HepG2 (cell line): ENCODE data around the gene METTL26. TPM values are rescaled to one million over a fixed set of nuclear protein-coding genes. Genes with fewer than 3 reads are reported as not detected.

Experiments used
- ATAC-seq: fragments of 200-7000 bp; cut with Tn5 transposase; 3 replicates; pipeline ENCODE4 v1.9.1; 2020; ENCODE audit warnings: mild to moderate bottlenecking, moderate library complexity
- BruUV-seq: library from RNA; stranded (reverse); fragments of 400-500 nt; replicated peaks from 2 replicates; lab custom pipeline; 2021; lab: Mats Ljungman, UMichigan
- CTCF ChIA-PET: fragments of 300-600 bp; formaldehyde crosslinking; extraction: SDS; loops from one replicate; lab custom pipeline; 2021; ENCODE audit warnings: low total read pairs, inconsistent platforms, low intra/inter-chr PET ratio; lab: Yijun Ruan, JAX
- POLR2A ChIA-PET: fragments of 350-600 bp; sonication (Branson Sonifier 250); formaldehyde crosslinking; loops from one replicate; lab custom pipeline; 2020; ENCODE audit warnings: antibody characterized with exemption, inconsistent platforms; lab: Yijun Ruan, JAX
- DNase-seq: peaks from one replicate; pipeline ENCODE4 v3.0.0-alpha.2; 2015; ENCODE audit warnings: low spot score
- FAIRE-seq: peaks from 3 replicates; lab custom pipeline; 2011; peaks lifted over from hg19 to GRCh38; lab: Jason Lieb, UNC
- H2AFZ ChIP-seq: one replicate; pipeline ENCODE4 v1.6.1; 2011; ENCODE audit warnings: low read length, inconsistent platforms
- H3K27ac ChIP-seq: fragments of 300-600 bp; 3 replicates; pipeline ENCODE4 v1.8.0; 2011; ENCODE audit warnings: mixed run types, mild to moderate bottlenecking, mixed read lengths, low read length, inconsistent platforms; ENCODE audit not compliant: insufficient read depth; ENCODE audit errors: extremely low read length
- H3K27me3 ChIP-seq, 2 experiments: fragments of 200-600 bp in 1 of 2; 2 replicates in 1 of 2; 3 replicates in 1 of 2; pipeline versions ENCODE4 v1.6.0 to v1.8.0; 2011; ENCODE audit warnings: low read length in 2 of 2, mild to moderate bottlenecking in 2 of 2, moderate library complexity in 2 of 2, inconsistent platforms in 1 of 2; ENCODE audit not compliant: insufficient read depth in 2 of 2, control insufficient read depth in 1 of 2
- H3K36me3 ChIP-seq, 2 experiments: fragments of 200-600 bp in 1 of 2; replicated peaks in 1 of 2; 2 replicates in 1 of 2; 3 replicates in 1 of 2; pipeline versions ENCODE4 v1.5.1 to v1.8.0; 2011; ENCODE audit warnings: low read length in 2 of 2, inconsistent platforms in 1 of 2; ENCODE audit not compliant: insufficient read depth in 2 of 2, control insufficient read depth in 1 of 2
- H3K4me1 ChIP-seq: 2 replicates; pipeline ENCODE4 v1.5.1; 2012; ENCODE audit warnings: low read length, inconsistent platforms; ENCODE audit not compliant: insufficient read depth
- H3K4me2 ChIP-seq: 2 replicates; pipeline ENCODE4 v1.6.0; 2011; ENCODE audit warnings: low read depth, low read length, inconsistent platforms
- H3K4me3 ChIP-seq, 3 experiments: fragments of 200-600 bp in 1 of 3; sonication (generic), shearing (Covaris generic) in 1 of 3; replicated peaks in 1 of 3; 2 replicates each; pipeline ENCODE4 v1.5.1; 2011 to 2016; ENCODE audit warnings: low read length in 3 of 3, inconsistent platforms in 2 of 3, low read depth in 2 of 3, mild to moderate bottlenecking in 2 of 3, control low read depth in 1 of 3, mixed read lengths in 1 of 3; ENCODE audit not compliant: insufficient read depth in 1 of 3
- H3K79me2 ChIP-seq: one replicate; pipeline ENCODE4 v1.6.1; 2011; ENCODE audit warnings: low read length, inconsistent platforms; ENCODE audit not compliant: insufficient read depth
- H3K9ac ChIP-seq: 2 replicates; pipeline ENCODE4 v1.6.0; 2011; ENCODE audit warnings: mild to moderate bottlenecking, low read depth, low read length, inconsistent platforms; ENCODE audit not compliant: insufficient read depth
- H3K9me3 ChIP-seq: 2 replicates; pipeline ENCODE4 v1.5.1; 2012; ENCODE audit warnings: mild to moderate bottlenecking, low read length
- H4K20me1 ChIP-seq: 2 replicates; pipeline ENCODE4 v1.6.0; 2011; ENCODE audit warnings: inconsistent platforms, mild to moderate bottlenecking, low read length, moderate library complexity; ENCODE audit not compliant: insufficient read depth
- CHD2 ChIP-seq: IDR thresholded peaks from 2 replicates; pipeline ENCODE4 v1.6.1; 2011; ENCODE audit warnings: low read depth, low read length, improper control_type of control experiment
- HDAC2 ChIP-seq: sonication (generic); formaldehyde crosslinking; IDR thresholded peaks from 2 replicates; pipeline ENCODE4 v1.4.0; 2020; ENCODE audit warnings: missing genetic modification reagents
- NFAT5 ChIP-seq: sonication (generic); formaldehyde crosslinking; IDR thresholded peaks from 2 replicates; pipeline ENCODE4 v1.4.0; 2020; ENCODE audit warnings: missing genetic modification reagents
- NFRKB ChIP-seq: fragments of 450-650 bp; IDR thresholded peaks from 2 replicates; pipeline ENCODE4 v1.6.1; 2017
- SOX6 ChIP-seq, 2 experiments: fragments of 450-650 bp in 1 of 2; sonication (generic) in 1 of 2; formaldehyde crosslinking in 1 of 2; IDR thresholded peaks; 2 replicates each; pipeline versions ENCODE4 v1.4.0 to v1.6.1; 2017 to 2020; ENCODE audit warnings: antibody characterized with exemption in 1 of 2, mild to moderate bottlenecking in 1 of 2, missing genetic modification reagents in 1 of 2
- ZNF256 ChIP-seq: sonication (generic); formaldehyde crosslinking; conservative IDR thresholded peaks from 2 replicates; pipeline ENCODE4 v1.4.0; 2020; ENCODE audit warnings: missing genetic modification reagents
- ZNF75D ChIP-seq: sonication (generic); formaldehyde crosslinking; IDR thresholded peaks from 2 replicates; pipeline ENCODE4 v1.8.1; 2023; ENCODE audit warnings: missing genetic modification reagents, mild to moderate bottlenecking, borderline replicate concordance
- WGBS: methylation state at CpG from one replicate; pipeline ENCODE4 v1.1.6; 2017; ENCODE audit warnings: low lambda C conversion rate; 5-methylcytosine and 5-hydroxymethylcytosine counted together
- in situ Hi-C: cut with HindIII; loops from 2 replicates; pipeline ENCODE4 v1.10.0; 2017; ENCODE audit warnings: low pct_unique_long_range_greater_than_20kb; ENCODE audit not compliant: extremely low pct_ligation_motif_present
- intact Hi-C: fragments of 100-400 bp; cut with micrococcal nuclease; formaldehyde crosslinking; loops from one replicate; pipeline ENCODE4 v1.10.0; 2022; ENCODE audit not compliant: unreplicated experiment
- polyA plus RNA-seq, 8 experiments: library from polyadenylated mRNA; depleted of rRNA in 3 of 8; stranded (reverse) in 7 of 8; unstranded in 1 of 8; fragments of >200 nt; fragmentation: Illumina TruSeq in 4 of 8; extraction: Trizol in 4 of 8; gene quantifications; 2 replicates each; pipeline versions ENCODE4 v1.2.1 to v1.2.3, GENCODE V29; 2011 to 2016; ENCODE audit warnings: low read depth in 4 of 8, missing spikeins in 1 of 8, mixed read lengths in 1 of 8; ENCODE audit not compliant: insufficient read depth in 1 of 8
- total RNA-seq, 5 experiments: library from RNA; depleted of rRNA; stranded (reverse); fragments of >200 nt; fragmentation: Illumina TruSeq; extraction: Trizol; gene quantifications; 2 replicates each; pipeline ENCODE4 v1.2.3, GENCODE V29; 2016; ENCODE audit warnings: low read depth in 1 of 5
- TF ChIP-seq, protein P1 (sequence below): fragments of 450-650 bp; IDR thresholded peaks from 2 replicates; pipeline ENCODE4 v1.6.1; 2017; ENCODE audit warnings: mild to moderate bottlenecking

Gene METTL26
- total and polyA plus RNA-seq, 2 of the 13 experiments (the other 11 are each of a cell fraction or from before 2014, with no cell fraction given) = 65.5 to 70.1 TPM

- H3K4me1 ChIP-seq = peaks cover 7% of the 10 kb centered on the region
- TF ChIP-seq SOX6 (IDR thresholded peaks at IDR 0.05) = no peak
- no peak for TF ChIP-seq SOX6 (CRISPR knock-in tag; IDR thresholded peaks at IDR 0.05)
- no peak for TF ChIP-seq ZNF75D (CRISPR knock-in tag)
- TF ChIP-seq, all 625 proteins: peak for 0
- no peak for FAIRE-seq
- ChIA-PET POLR2A (no interaction called here), CTCF (no interaction called here)
- no peak overlapping the region for H3K9ac ChIP-seq
- no peaks in the 10 kb centered on the region for H3K79me2 ChIP-seq
- no peaks in the 10 kb centered on the region for H3K27me3 ChIP-seq
- H2AFZ ChIP-seq = no peak overlapping the region
- 95% methylated on average over 20 of the region's 21 CpGs for WGBS
- DNase-seq = no peak
- ATAC-seq = no peak
- in situ Hi-C loops = no loop called here
- intact Hi-C loops = no loop called here
- H3K4me3 ChIP-seq = no peak overlapping the region
- no peak overlapping the region for H3K4me2 ChIP-seq
- no peaks in the 10 kb centered on the region for H3K36me3 ChIP-seq
- BruUV-seq = no TSS peak
- H3K27ac ChIP-seq = no peak overlapping the region
- H3K9me3 ChIP-seq = no peaks in the 10 kb centered on the region
- no peaks in the 10 kb centered on the region for H4K20me1 ChIP-seq
Measured at GRCh38 chr16:621526-622105, 14.5 kb downstream of the METTL26 start.

DNA sequence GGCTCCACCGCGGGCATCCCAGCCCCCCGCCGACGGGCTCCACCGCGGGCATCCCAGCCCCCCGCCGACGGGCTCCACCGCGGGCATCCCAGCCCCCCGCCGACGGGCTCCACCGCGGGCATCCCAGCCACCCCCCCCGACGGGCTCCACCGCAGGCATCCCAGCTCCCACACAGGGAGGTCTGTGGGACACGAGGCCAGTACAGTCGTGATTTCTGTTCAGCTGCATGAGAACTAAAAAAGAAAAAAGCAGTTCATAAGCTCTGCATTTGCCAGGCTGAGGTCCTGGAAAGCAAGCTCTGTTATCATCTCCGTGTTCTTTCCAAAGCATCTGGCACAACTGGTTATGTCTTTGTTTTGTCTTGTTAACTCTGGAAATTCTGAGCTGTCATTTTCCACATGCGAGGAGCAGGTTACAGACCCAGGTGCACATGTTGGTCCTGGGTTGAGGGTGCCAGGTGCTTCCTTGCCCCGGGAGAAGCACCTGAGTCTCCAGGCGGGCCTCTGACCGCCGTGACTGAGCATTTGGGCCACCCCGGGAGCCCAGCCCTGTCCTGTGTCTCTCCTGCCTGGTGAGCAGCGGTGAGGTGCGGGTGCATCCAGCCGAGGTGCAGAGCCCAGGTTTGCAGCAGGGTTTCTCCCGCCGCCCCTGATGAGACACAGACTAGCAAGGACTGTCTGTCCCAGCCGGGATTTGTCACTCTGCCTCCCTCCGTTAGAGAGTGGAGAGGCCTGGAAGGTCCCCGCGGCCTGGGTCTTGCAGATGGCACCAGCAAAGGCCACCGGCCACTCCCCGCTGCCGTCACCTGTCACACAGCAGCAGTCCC lies 15.2 kb downstream of the METTL26 start:
- Histone ChIP-seq H3K27ac (no peak overlapping the region), H3K4me3 (no peak overlapping the region), H2AFZ (no peak overlapping the region), H3K27me3 (no peaks in the 10 kb centered on the region), H3K36me3 (no peaks in the 10 kb centered on the region), H3K4me2 (no peak overlapping the region), H3K4me1 (peaks cover 9% of the 10 kb centered on the region), H4K20me1 (no peaks in the 10 kb centered on the region), H3K79me2 (no peaks in the 10 kb centered on the region), H3K9ac (no peak overlapping the region), H3K9me3 (no peaks in the 10 kb centered on the region)
- intact Hi-C loops = no loop called here
- 97% methylated on average over 23 of the region's 41 CpGs for WGBS
- ChIA-PET POLR2A (no interaction called here), CTCF (no interaction called here)
- no TSS peak for BruUV-seq
- no peak for DNase-seq
- no peak for FAIRE-seq
- ATAC-seq = no peak
- in situ Hi-C loops = no loop called here
- TF ChIP-seq, protein P1, sequence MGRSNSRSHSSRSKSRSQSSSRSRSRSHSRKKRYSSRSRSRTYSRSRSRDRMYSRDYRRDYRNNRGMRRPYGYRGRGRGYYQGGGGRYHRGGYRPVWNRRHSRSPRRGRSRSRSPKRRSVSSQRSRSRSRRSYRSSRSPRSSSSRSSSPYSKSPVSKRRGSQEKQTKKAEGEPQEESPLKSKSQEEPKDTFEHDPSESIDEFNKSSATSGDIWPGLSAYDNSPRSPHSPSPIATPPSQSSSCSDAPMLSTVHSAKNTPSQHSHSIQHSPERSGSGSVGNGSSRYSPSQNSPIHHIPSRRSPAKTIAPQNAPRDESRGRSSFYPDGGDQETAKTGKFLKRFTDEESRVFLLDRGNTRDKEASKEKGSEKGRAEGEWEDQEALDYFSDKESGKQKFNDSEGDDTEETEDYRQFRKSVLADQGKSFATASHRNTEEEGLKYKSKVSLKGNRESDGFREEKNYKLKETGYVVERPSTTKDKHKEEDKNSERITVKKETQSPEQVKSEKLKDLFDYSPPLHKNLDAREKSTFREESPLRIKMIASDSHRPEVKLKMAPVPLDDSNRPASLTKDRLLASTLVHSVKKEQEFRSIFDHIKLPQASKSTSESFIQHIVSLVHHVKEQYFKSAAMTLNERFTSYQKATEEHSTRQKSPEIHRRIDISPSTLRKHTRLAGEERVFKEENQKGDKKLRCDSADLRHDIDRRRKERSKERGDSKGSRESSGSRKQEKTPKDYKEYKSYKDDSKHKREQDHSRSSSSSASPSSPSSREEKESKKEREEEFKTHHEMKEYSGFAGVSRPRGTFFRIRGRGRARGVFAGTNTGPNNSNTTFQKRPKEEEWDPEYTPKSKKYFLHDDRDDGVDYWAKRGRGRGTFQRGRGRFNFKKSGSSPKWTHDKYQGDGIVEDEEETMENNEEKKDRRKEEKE = no peak
- TF ChIP-seq CHD2 = no peak
- no peak for TF ChIP-seq NFRKB
- no peak for TF ChIP-seq ZNF256 (CRISPR knock-in tag)
- no peak for TF ChIP-seq HDAC2 (CRISPR knock-in tag)
- TF ChIP-seq NFAT5 (CRISPR knock-in tag) = no peak
